Measurements from ENCODE around the gene RPL28. TPM values are rescaled to one million over a fixed set of nuclear protein-coding genes. Genes with fewer than 3 reads are reported as not detected.

RPL28 gene
- total and polyA plus RNA-seq, 9 donors: 391 to 2,645 (median 2,257) TPM

- H3K4me3 ChIP-seq: no peak overlapping the region
- peaks cover 7% of the 10 kb centered on the region for H3K4me1 ChIP-seq (ENCODE audit: insufficient read depth)
- H3K27ac ChIP-seq: no peak overlapping the region
- no peaks in the 10 kb centered on the region for H3K36me3 ChIP-seq
- intact Hi-C loops (cut with DNase I): no loop called here
- H3K9me3 ChIP-seq: no peaks in the 10 kb centered on the region
- H3K27me3 ChIP-seq: no peaks in the 10 kb centered on the region
- peak in 1 of 5 donors; percentile 47 for DNase-seq
- WGBS, 3 donors: 1 to 2% (median 1%) methylated on average over 43 to 57 of the region's 57 CpGs
- TF ChIP-seq CTCF (IDR thresholded peaks at IDR 0.05): no peak
- TF ChIP-seq POLR2A (IDR thresholded peaks at IDR 0.05): no peak
- TF ChIP-seq EP300 (IDR thresholded peaks at IDR 0.05): no peak
Observed at GRCh38 chr19:55451965-55452748, 66.4 kb downstream of the RPL28 start.

Other genes with a start within 250 kb of the RPL28 start
- 1 to 10 TPM in 4 of 7 donors, not detected in 3; 2.0 to 3.6 (median 2.8) TPM for gene TNNT1, start 236.7 kb upstream of the RPL28 start, total RNA-seq
- gene TNNT1, start 236.7 kb upstream of the RPL28 start, polyA plus RNA-seq: 1 to 10 TPM in 1 of 2 donors, not detected in 1; 1.3 TPM
- 10 to 100 TPM in 1 of 7 donors, 1 to 10 TPM in 1, under 1 TPM in 3, not detected in 2; 0.62 to 10.2 (median 0.87) TPM for gene TNNI3, start 228.2 kb upstream of the RPL28 start, total RNA-seq
- 10 to 100 TPM in 1 of 2 donors, 1 to 10 TPM in 1; 2.4 to 14.4 TPM for gene TNNI3, start 228.2 kb upstream of the RPL28 start, polyA plus RNA-seq
- 10 to 100 TPM in 1 of 7 donors, 1 to 10 TPM in 3, under 1 TPM in 1, not detected in 2; 0.48 to 34.8 (median 2.7) TPM for gene DNAAF3, start 219.3 kb upstream of the RPL28 start, total RNA-seq
- gene DNAAF3, start 219.3 kb upstream of the RPL28 start, polyA plus RNA-seq: under 1 TPM; 0.16 to 0.72 TPM
- gene SYT5, start 205.6 kb upstream of the RPL28 start, total RNA-seq: 1 to 10 TPM in 1 of 7 donors, under 1 TPM in 3, not detected in 3; 0.08 to 2.3 (median 0.46) TPM
- not detected for gene SYT5, start 205.6 kb upstream of the RPL28 start, polyA plus RNA-seq
- gene PTPRH, start 176.4 kb upstream of the RPL28 start, total RNA-seq: 1 to 10 TPM in 5 of 7 donors, under 1 TPM in 2; 0.23 to 4.1 (median 1.2) TPM
- 1 to 10 TPM in 1 of 2 donors, under 1 TPM in 1; 0.45 to 4.6 TPM for gene PTPRH, start 176.4 kb upstream of the RPL28 start, polyA plus RNA-seq
- 1 to 10 TPM; 2.6 to 4.9 (median 3.5) TPM for gene TMEM86B, start 157.2 kb upstream of the RPL28 start, total RNA-seq
- 1 to 10 TPM in 1 of 2 donors, not detected in 1; 3.0 TPM for gene TMEM86B, start 157.2 kb upstream of the RPL28 start, polyA plus RNA-seq
- gene PPP6R1, start 126.9 kb upstream of the RPL28 start, total RNA-seq: 10 to 100 TPM; 14.1 to 52.2 (median 46.3) TPM
- 10 to 100 TPM; 21.3 to 26.9 TPM for gene PPP6R1, start 126.9 kb upstream of the RPL28 start, polyA plus RNA-seq
- 10 to 100 TPM; 20.5 to 40.7 (median 31.8) TPM for gene HSPBP1, start 105.8 kb upstream of the RPL28 start, total RNA-seq
- gene HSPBP1, start 105.8 kb upstream of the RPL28 start, polyA plus RNA-seq: 10 to 100 TPM in 1 of 2 donors, 1 to 10 TPM in 1; 3.6 to 36.5 TPM
- 10 to 100 TPM in 1 of 7 donors, 1 to 10 TPM in 6; 1.9 to 11.3 (median 4.8) TPM for gene BRSK1, start 101.9 kb upstream of the RPL28 start, total RNA-seq
- gene BRSK1, start 101.9 kb upstream of the RPL28 start, polyA plus RNA-seq: 1 to 10 TPM; 2.3 to 5.0 TPM
- 1 to 10 TPM in 3 of 7 donors, under 1 TPM in 4; 0.36 to 3.9 (median 0.79) TPM for gene TMEM150B, start 60.6 kb upstream of the RPL28 start, total RNA-seq
- under 1 TPM; 0.55 to 0.73 TPM for gene TMEM150B, start 60.6 kb upstream of the RPL28 start, polyA plus RNA-seq
- 10 to 100 TPM in 6 of 7 donors, 1 to 10 TPM in 1; 8.1 to 26.2 (median 12.6) TPM for gene KMT5C, start 46.1 kb upstream of the RPL28 start, total RNA-seq
- 10 to 100 TPM in 1 of 2 donors, under 1 TPM in 1; 0.37 to 11.9 TPM for gene KMT5C, start 46.1 kb upstream of the RPL28 start, polyA plus RNA-seq
- gene COX6B2, start 31.2 kb upstream of the RPL28 start, total RNA-seq: 1 to 10 TPM in 1 of 7 donors, under 1 TPM in 5, not detected in 1; 0.20 to 1.5 (median 0.46) TPM
- gene COX6B2, start 31.2 kb upstream of the RPL28 start, polyA plus RNA-seq: under 1 TPM in 1 of 2 donors, not detected in 1; 0.10 TPM
- not detected for gene GARIN5B, start 22.7 kb upstream of the RPL28 start, total RNA-seq
- not detected for gene GARIN5B, start 22.7 kb upstream of the RPL28 start, polyA plus RNA-seq
- 1 to 10 TPM in 1 of 7 donors, under 1 TPM in 1, not detected in 5; 0.11 to 1.3 TPM for gene IL11, start 15.5 kb upstream of the RPL28 start, total RNA-seq
- under 1 TPM in 1 of 2 donors, not detected in 1; 0.08 TPM for gene IL11, start 15.5 kb upstream of the RPL28 start, polyA plus RNA-seq
- 10 to 100 TPM in 1 of 7 donors, 1 to 10 TPM in 3, under 1 TPM in 1, not detected in 2; 0.72 to 45.1 (median 2.5) TPM for gene TMEM190, start 9.1 kb upstream of the RPL28 start, total RNA-seq
- not detected for gene TMEM190, start 9.1 kb upstream of the RPL28 start, polyA plus RNA-seq
- gene TMEM238, start 1.6 kb upstream of the RPL28 start, total RNA-seq: 10 to 100 TPM in 1 of 7 donors, 1 to 10 TPM in 5, under 1 TPM in 1; 0.93 to 31.2 (median 2.5) TPM
- under 1 TPM in 1 of 2 donors, not detected in 1; 0.10 TPM for gene TMEM238, start 1.6 kb upstream of the RPL28 start, polyA plus RNA-seq
- 10 to 100 TPM; 10.0 to 30.1 (median 17.9) TPM for gene UBE2S, start 21.9 kb downstream of the RPL28 start, total RNA-seq
- gene UBE2S, start 21.9 kb downstream of the RPL28 start, polyA plus RNA-seq: 1 to 10 TPM; 3.2 to 8.2 TPM
- not detected for gene SHISA7, start 57.4 kb downstream of the RPL28 start, total RNA-seq
- not detected for gene SHISA7, start 57.4 kb downstream of the RPL28 start, polyA plus RNA-seq
- 10 to 100 TPM; 21.8 to 39.2 (median 31.7) TPM for gene ISOC2, start 75.7 kb downstream of the RPL28 start, total RNA-seq
- gene ISOC2, start 75.7 kb downstream of the RPL28 start, polyA plus RNA-seq: 10 to 100 TPM in 1 of 2 donors, 1 to 10 TPM in 1; 1.4 to 39.4 TPM
- not detected for gene C19orf85, start 78.8 kb downstream of the RPL28 start, total RNA-seq
- not detected for gene C19orf85, start 78.8 kb downstream of the RPL28 start, polyA plus RNA-seq
- 10 to 100 TPM in 2 of 7 donors, 1 to 10 TPM in 5; 3.8 to 18.4 (median 8.7) TPM for gene ZNF628, start 90.7 kb downstream of the RPL28 start, total RNA-seq
- 1 to 10 TPM in 1 of 2 donors, not detected in 1; 8.7 TPM for gene ZNF628, start 90.7 kb downstream of the RPL28 start, polyA plus RNA-seq
- gene NAT14, start 99.3 kb downstream of the RPL28 start, total RNA-seq: 10 to 100 TPM in 6 of 7 donors, 1 to 10 TPM in 1; 9.2 to 40.4 (median 35.8) TPM
- gene NAT14, start 99.3 kb downstream of the RPL28 start, polyA plus RNA-seq: 10 to 100 TPM in 1 of 2 donors, 1 to 10 TPM in 1; 3.2 to 23.5 TPM
- 10 to 100 TPM in 6 of 7 donors, 1 to 10 TPM in 1; 5.7 to 29.7 (median 21.1) TPM for gene SSC5D, start 102.5 kb downstream of the RPL28 start, total RNA-seq
- gene SSC5D, start 102.5 kb downstream of the RPL28 start, polyA plus RNA-seq: 10 to 100 TPM; 10.1 to 11.4 TPM
- gene SBK2, start 151.2 kb downstream of the RPL28 start, total RNA-seq: 1 to 10 TPM in 1 of 7 donors, under 1 TPM in 1, not detected in 5; 0.20 to 1.0 TPM
- not detected for gene SBK2, start 151.2 kb downstream of the RPL28 start, polyA plus RNA-seq
- gene SBK3, start 159.6 kb downstream of the RPL28 start, total RNA-seq: under 1 TPM in 4 of 7 donors, not detected in 3; 0.17 to 0.34 (median 0.26) TPM
- gene SBK3, start 159.6 kb downstream of the RPL28 start, polyA plus RNA-seq: not detected
- 10 to 100 TPM in 5 of 7 donors, 1 to 10 TPM in 2; 2.7 to 24.4 (median 16.8) TPM for gene ZNF579, start 194.9 kb downstream of the RPL28 start, total RNA-seq
- gene ZNF579, start 194.9 kb downstream of the RPL28 start, polyA plus RNA-seq: 10 to 100 TPM in 1 of 2 donors, 1 to 10 TPM in 1; 5.6 to 10.5 TPM
- gene FIZ1, start 213.6 kb downstream of the RPL28 start, total RNA-seq: 10 to 100 TPM in 5 of 7 donors, 1 to 10 TPM in 2; 3.6 to 22.7 (median 16.6) TPM
- gene FIZ1, start 213.6 kb downstream of the RPL28 start, polyA plus RNA-seq: 10 to 100 TPM in 1 of 2 donors, 1 to 10 TPM in 1; 9.4 to 11.0 TPM
- gene ZNF524, start 214.4 kb downstream of the RPL28 start, total RNA-seq: 10 to 100 TPM; 13.7 to 22.3 (median 17.8) TPM
- gene ZNF524, start 214.4 kb downstream of the RPL28 start, polyA plus RNA-seq: 10 to 100 TPM in 1 of 2 donors, under 1 TPM in 1; 0.15 to 28.0 TPM
- gene ZNF865, start 219.7 kb downstream of the RPL28 start, total RNA-seq: 10 to 100 TPM in 5 of 7 donors, 1 to 10 TPM in 2; 4.0 to 20.9 (median 17.6) TPM
- 10 to 100 TPM in 1 of 2 donors, under 1 TPM in 1; 0.42 to 10.5 TPM for gene ZNF865, start 219.7 kb downstream of the RPL28 start, polyA plus RNA-seq
- gene ZNF784, start 238.6 kb downstream of the RPL28 start, total RNA-seq: 10 to 100 TPM in 4 of 7 donors, 1 to 10 TPM in 3; 6.5 to 16.9 (median 11.7) TPM
- 10 to 100 TPM in 1 of 2 donors, 1 to 10 TPM in 1; 6.0 to 12.3 TPM for gene ZNF784, start 238.6 kb downstream of the RPL28 start, polyA plus RNA-seq

Measured in ovary (tissue), 9 donors.